ENCODE data around the gene IRGC. TPM values are rescaled to one million over a fixed set of nuclear protein-coding genes. Genes with fewer than 3 reads are reported as not detected.

Gene IRGC
- total RNA-seq, 1 experiment from 2014 or later: not detected

DNA sequence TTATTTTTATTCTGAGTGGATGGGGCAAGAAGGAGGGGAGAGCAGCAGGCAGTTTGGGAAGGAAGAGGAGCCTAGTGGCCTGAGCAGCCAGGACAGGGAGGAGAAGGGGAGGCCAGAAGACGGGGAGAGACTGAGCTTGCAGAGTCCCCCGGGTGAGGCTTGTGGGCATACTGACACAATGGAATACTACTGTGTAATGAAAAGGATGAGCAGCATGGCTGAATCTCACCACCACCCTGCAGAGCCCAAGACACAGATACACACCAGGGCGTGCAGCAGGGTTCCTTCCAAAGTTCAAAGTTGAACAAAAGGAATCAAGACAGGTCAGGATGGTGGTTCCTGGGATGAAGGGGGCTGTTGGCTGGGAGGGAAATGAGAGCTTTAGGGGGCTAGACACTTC is 46.9 kb downstream of the IRGC start:
- CTCF ChIA-PET: interaction anchor here (0.9 to 3.0 kb wide), 5 partner anchors 11 to 95 kb away, joined by 3 to 11 read pairs (median 4); no protein-coding TSS in a partner anchor
- Mint-ChIP-seq H3K4me3 (no peak overlapping the region), H3K27me3 (ENCODE audit: low read depth) (peaks cover 2% of the 10 kb centered on the region; the same call in 1 of the 2 replicates), H3K27ac (no peak overlapping the region), H3K9me3 (no peaks in the 10 kb centered on the region), H3K36me3 (no peaks in the 10 kb centered on the region), H3K4me1 (peaks cover 21% of the 10 kb centered on the region)
- no peak for DNase-seq (ENCODE audit: low spot score)
- ATAC-seq: no peak
- TF ChIP-seq MYBL2 (CRISPR knock-in tag; IDR thresholded peaks at IDR 0.05) (no peak), ZNF138 (CRISPR knock-in tag; conservative IDR thresholded peaks at IDR 0.05) (no peak), HMGA2 (CRISPR knock-in tag; IDR thresholded peaks at IDR 0.05) (no peak), OVOL2 (CRISPR knock-in tag; IDR thresholded peaks at IDR 0.05; ENCODE audit: borderline replicate concordance) (no peak), ZNF317 (CRISPR knock-in tag; IDR thresholded peaks at IDR 0.05; ENCODE audit: borderline replicate concordance, low read depth) (no peak), GRHL2 (CRISPR knock-in tag; IDR thresholded peaks at IDR 0.05; ENCODE audit: insufficient replicate concordance, severe bottlenecking) (no peak), RELA (CRISPR knock-in tag; IDR thresholded peaks at IDR 0.05; ENCODE audit: borderline replicate concordance) (no peak), JUN (CRISPR knock-in tag; IDR thresholded peaks at IDR 0.05) (no peak), NFYB (CRISPR knock-in tag; conservative IDR thresholded peaks at IDR 0.05; ENCODE audit: low read depth) (no peak), NFATC4 (CRISPR knock-in tag; IDR thresholded peaks at IDR 0.05) (no peak), ETV6 (CRISPR knock-in tag; IDR thresholded peaks at IDR 0.05) (no peak), CBFB (CRISPR knock-in tag; IDR thresholded peaks at IDR 0.05; ENCODE audit: low read depth) (no peak), TCF7 (CRISPR knock-in tag; IDR thresholded peaks at IDR 0.05; ENCODE audit: low read depth) (no peak), CREM (CRISPR knock-in tag; IDR thresholded peaks at IDR 0.05) (no peak), FOXP1 (CRISPR knock-in tag; IDR thresholded peaks at IDR 0.05; ENCODE audit: borderline replicate concordance) (no peak)
- TF ChIP-seq, protein P1, sequence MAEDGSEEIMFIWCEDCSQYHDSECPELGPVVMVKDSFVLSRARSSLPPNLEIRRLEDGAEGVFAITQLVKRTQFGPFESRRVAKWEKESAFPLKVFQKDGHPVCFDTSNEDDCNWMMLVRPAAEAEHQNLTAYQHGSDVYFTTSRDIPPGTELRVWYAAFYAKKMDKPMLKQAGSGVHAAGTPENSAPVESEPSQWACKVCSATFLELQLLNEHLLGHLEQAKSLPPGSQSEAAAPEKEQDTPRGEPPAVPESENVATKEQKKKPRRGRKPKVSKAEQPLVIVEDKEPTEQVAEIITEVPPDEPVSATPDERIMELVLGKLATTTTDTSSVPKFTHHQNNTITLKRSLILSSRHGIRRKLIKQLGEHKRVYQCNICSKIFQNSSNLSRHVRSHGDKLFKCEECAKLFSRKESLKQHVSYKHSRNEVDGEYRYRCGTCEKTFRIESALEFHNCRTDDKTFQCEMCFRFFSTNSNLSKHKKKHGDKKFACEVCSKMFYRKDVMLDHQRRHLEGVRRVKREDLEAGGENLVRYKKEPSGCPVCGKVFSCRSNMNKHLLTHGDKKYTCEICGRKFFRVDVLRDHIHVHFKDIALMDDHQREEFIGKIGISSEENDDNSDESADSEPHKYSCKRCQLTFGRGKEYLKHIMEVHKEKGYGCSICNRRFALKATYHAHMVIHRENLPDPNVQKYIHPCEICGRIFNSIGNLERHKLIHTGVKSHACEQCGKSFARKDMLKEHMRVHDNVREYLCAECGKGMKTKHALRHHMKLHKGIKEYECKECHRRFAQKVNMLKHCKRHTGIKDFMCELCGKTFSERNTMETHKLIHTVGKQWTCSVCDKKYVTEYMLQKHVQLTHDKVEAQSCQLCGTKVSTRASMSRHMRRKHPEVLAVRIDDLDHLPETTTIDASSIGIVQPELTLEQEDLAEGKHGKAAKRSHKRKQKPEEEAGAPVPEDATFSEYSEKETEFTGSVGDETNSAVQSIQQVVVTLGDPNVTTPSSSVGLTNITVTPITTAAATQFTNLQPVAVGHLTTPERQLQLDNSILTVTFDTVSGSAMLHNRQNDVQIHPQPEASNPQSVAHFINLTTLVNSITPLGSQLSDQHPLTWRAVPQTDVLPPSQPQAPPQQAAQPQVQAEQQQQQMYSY (CRISPR knock-in tag; IDR thresholded peaks at IDR 0.05): no peak
- TF ChIP-seq, protein P2, sequence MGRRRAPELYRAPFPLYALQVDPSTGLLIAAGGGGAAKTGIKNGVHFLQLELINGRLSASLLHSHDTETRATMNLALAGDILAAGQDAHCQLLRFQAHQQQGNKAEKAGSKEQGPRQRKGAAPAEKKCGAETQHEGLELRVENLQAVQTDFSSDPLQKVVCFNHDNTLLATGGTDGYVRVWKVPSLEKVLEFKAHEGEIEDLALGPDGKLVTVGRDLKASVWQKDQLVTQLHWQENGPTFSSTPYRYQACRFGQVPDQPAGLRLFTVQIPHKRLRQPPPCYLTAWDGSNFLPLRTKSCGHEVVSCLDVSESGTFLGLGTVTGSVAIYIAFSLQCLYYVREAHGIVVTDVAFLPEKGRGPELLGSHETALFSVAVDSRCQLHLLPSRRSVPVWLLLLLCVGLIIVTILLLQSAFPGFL (CRISPR knock-in tag; IDR thresholded peaks at IDR 0.05; ENCODE audit: borderline replicate concordance): no peak
- TF ChIP-seq, protein P3, sequence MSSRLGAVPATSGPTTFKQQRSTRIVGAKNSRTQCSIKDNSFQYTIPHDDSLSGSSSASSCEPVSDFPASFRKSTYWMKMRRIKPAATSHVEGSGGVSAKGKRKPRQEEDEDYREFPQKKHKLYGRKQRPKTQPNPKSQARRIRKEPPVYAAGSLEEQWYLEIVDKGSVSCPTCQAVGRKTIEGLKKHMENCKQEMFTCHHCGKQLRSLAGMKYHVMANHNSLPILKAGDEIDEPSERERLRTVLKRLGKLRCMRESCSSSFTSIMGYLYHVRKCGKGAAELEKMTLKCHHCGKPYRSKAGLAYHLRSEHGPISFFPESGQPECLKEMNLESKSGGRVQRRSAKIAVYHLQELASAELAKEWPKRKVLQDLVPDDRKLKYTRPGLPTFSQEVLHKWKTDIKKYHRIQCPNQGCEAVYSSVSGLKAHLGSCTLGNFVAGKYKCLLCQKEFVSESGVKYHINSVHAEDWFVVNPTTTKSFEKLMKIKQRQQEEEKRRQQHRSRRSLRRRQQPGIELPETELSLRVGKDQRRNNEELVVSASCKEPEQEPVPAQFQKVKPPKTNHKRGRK (CRISPR knock-in tag; IDR thresholded peaks at IDR 0.05; ENCODE audit: borderline replicate concordance): no peak
- POLR2A ChIA-PET: no interaction called here

DNA sequence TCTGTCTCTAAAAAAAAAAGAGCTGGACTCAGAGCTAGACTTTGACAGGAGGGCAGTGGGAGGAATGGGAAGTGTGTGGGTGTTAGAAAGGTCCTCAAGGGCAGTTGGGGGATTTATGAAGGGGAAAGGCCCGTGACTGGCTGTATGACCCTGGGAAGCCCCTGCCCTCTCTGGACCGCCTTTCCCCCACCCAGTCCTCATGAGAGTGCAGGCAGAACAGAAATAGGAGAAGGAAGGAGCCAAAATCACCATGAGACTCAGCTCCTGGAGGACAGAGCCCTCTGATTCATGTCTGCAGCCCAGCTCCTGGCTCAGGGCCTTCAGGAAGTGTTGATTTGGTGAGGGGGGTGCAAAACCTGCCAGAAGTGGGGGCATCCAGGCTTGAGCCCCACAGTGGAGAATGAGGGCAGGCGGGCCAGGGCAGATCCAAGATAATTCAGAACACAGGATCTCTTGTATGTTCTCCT is 47.6 kb downstream of the IRGC start:
- ATAC-seq: no peak
- POLR2A ChIA-PET: no interaction called here
- TF ChIP-seq, protein P4, sequence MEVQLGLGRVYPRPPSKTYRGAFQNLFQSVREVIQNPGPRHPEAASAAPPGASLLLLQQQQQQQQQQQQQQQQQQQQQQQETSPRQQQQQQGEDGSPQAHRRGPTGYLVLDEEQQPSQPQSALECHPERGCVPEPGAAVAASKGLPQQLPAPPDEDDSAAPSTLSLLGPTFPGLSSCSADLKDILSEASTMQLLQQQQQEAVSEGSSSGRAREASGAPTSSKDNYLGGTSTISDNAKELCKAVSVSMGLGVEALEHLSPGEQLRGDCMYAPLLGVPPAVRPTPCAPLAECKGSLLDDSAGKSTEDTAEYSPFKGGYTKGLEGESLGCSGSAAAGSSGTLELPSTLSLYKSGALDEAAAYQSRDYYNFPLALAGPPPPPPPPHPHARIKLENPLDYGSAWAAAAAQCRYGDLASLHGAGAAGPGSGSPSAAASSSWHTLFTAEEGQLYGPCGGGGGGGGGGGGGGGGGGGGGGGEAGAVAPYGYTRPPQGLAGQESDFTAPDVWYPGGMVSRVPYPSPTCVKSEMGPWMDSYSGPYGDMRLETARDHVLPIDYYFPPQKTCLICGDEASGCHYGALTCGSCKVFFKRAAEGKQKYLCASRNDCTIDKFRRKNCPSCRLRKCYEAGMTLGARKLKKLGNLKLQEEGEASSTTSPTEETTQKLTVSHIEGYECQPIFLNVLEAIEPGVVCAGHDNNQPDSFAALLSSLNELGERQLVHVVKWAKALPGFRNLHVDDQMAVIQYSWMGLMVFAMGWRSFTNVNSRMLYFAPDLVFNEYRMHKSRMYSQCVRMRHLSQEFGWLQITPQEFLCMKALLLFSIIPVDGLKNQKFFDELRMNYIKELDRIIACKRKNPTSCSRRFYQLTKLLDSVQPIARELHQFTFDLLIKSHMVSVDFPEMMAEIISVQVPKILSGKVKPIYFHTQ (CRISPR knock-in tag; IDR thresholded peaks at IDR 0.05): no peak
- TF ChIP-seq SOX15 (CRISPR knock-in tag; IDR thresholded peaks at IDR 0.05): no peak
- TF ChIP-seq NFYB (CRISPR knock-in tag; conservative IDR thresholded peaks at IDR 0.05; ENCODE audit: low read depth): no peak
- no peak for TF ChIP-seq NR3C1 (CRISPR knock-in tag; conservative IDR thresholded peaks at IDR 0.05; ENCODE audit: low read depth)
- TF ChIP-seq, protein P5, sequence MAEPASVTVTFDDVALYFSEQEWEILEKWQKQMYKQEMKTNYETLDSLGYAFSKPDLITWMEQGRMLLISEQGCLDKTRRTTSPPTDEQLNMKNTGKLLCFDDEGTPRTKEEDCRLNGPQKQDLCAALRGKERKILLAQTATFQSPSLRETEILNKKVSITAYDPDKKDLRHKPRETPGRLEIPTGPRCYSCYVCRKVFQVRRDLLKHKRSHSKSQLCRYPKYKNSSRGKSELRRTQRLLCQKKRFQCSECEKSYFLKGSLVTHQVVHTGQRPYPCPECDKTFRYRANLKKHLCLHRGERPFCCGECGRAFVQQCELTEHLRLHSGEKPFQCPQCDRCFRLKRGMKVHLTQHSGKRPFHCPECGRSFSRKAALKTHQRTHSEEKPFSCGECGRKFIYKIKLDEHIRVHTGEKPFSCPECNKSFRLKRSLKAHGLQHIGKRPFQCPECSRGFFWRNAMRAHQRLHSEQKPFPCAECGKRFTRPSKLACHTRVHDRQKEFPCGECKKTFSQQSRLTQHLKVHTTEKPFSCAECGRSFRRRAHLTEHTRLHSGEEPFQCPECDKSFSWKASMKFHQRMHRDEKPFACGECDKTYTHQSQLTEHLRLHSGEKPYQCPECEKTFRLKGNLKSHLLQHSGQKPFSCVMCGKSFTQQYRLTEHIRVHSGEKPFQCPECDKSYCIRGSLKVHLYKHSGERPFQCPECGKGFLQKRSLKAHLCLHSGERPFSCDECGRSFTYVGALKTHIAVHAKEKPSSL (CRISPR knock-in tag; conservative IDR thresholded peaks at IDR 0.05): no peak
- TF ChIP-seq ETV6 (CRISPR knock-in tag; IDR thresholded peaks at IDR 0.05): no peak
- TF ChIP-seq, protein P6, sequence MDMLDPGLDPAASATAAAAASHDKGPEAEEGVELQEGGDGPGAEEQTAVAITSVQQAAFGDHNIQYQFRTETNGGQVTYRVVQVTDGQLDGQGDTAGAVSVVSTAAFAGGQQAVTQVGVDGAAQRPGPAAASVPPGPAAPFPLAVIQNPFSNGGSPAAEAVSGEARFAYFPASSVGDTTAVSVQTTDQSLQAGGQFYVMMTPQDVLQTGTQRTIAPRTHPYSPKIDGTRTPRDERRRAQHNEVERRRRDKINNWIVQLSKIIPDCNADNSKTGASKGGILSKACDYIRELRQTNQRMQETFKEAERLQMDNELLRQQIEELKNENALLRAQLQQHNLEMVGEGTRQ (CRISPR knock-in tag; IDR thresholded peaks at IDR 0.05): no peak

More for the DNA sequence above, 47.6 kb downstream of the IRGC start:
- no peak for DNase-seq (ENCODE audit: low spot score)
- Mint-ChIP-seq H3K9me3 (no peaks in the 10 kb centered on the region), H3K36me3 (no peaks in the 10 kb centered on the region), H3K4me3 (no peak overlapping the region), H3K27me3 (ENCODE audit: low read depth) (peaks cover 2% of the 10 kb centered on the region; the same call in 1 of the 2 replicates), H3K4me1 (peaks cover 19% of the 10 kb centered on the region), H3K27ac (no peak overlapping the region)
- CTCF ChIA-PET: interaction anchor here (0.9 to 3.0 kb wide), 6 partner anchors 11 to 95 kb away, joined by 3 to 11 read pairs (median 4); no protein-coding TSS in a partner anchor
